Measurements from ENCODE around the gene SGPP1. TPM values are rescaled to one million over a fixed set of nuclear protein-coding genes. Genes with fewer than 3 reads are reported as not detected.
"Not testable (repeated sequence)": the region's sequence is repeated elsewhere in the genome, so short reads cannot be mapped to it uniquely, and the experiment has no call there.

Gene SGPP1
- total RNA-seq, 5 donors from 2014 or later (not counting 1 experiment from before 2014, with no cell fraction given): 11.4 to 15.1 (median 13.5) TPM

- H3K4me1 ChIP-seq (ENCODE audit: control insufficient read depth in 1 of 2, extremely low read depth in 1 of 2, insufficient read depth in 2 of 2, low read length in 2 of 2): peaks cover 2 to 7% of the 10 kb centered on the region in 2 experiments
- 100% methylated on average over 3 of the region's 8 CpGs for WGBS (ENCODE audit: insufficient coverage)
- no peak for DNase-seq
- no peaks in the 10 kb centered on the region for H3K27me3 ChIP-seq (replicated peaks in 1 of 2; ENCODE audit: control insufficient read depth in 2 of 2, extremely low read depth in 1 of 2, insufficient read depth in 2 of 2, low read length in 1 of 2)
- Mint-ChIP-seq H3K27ac (no peak overlapping the region), H3K4me3 (no peak overlapping the region), H3K4me1 (peaks cover 30 to 38% (median 37%) of the 10 kb centered on the region in 3 donors), H3K9me3 (no peaks in the 10 kb centered on the region), H3K27me3 (no peaks in the 10 kb centered on the region), H3K36me3 (peaks cover 11% of the 10 kb centered on the region)
- H3K36me3 ChIP-seq (ENCODE audit: control insufficient read depth in 2 of 2, extremely low read depth in 1 of 2, insufficient read depth in 1 of 2, low read length in 1 of 2): no peaks in the 10 kb centered on the region
- ChIA-PET POLR2A (no interaction called here), CTCF (interaction anchor here (0.7 kb wide), 3 partner anchors 12 to 1551 kb away, joined by 4 to 5 read pairs (median 4); no protein-coding TSS in a partner anchor)
- H3K9me3 ChIP-seq: no peaks in the 10 kb centered on the region
- no peak overlapping the region for H3K27ac ChIP-seq (ENCODE audit: low read length)
- no peak overlapping the region for H3K4me3 ChIP-seq (ENCODE audit: control insufficient read depth in 1 of 2, extremely low read depth in 1 of 2, low read length in 1 of 2)
- ATAC-seq (replicated peaks in 1 of 4): no peak
Observed at GRCh38 chr14:63707216-63707615, 20.6 kb downstream of the SGPP1 start.

- Histone ChIP-seq H3K9me3 (no peaks in the 10 kb centered on the region), H3K4me1 (ENCODE audit: control insufficient read depth in 1 of 2, extremely low read depth in 1 of 2, insufficient read depth in 2 of 2, low read length in 2 of 2) (peaks cover 4 to 9% of the 10 kb centered on the region in 2 experiments), H3K36me3 (ENCODE audit: control insufficient read depth in 2 of 2, extremely low read depth in 1 of 2, insufficient read depth in 1 of 2, low read length in 1 of 2) (no peaks in the 10 kb centered on the region), H3K27ac (ENCODE audit: low read length) (no peak overlapping the region), H3K4me3 (ENCODE audit: control insufficient read depth in 1 of 2, extremely low read depth in 1 of 2, low read length in 1 of 2) (no peak overlapping the region), H3K27me3 (replicated peaks in 1 of 2; ENCODE audit: control insufficient read depth in 2 of 2, extremely low read depth in 1 of 2, insufficient read depth in 2 of 2, low read length in 1 of 2) (no peaks in the 10 kb centered on the region)
- Mint-ChIP-seq H3K4me3 (no peak overlapping the region), H3K4me1 (peaks cover 40 to 42% (median 42%) of the 10 kb centered on the region in 3 donors), H3K27ac (peak overlapping the region in 1 of 2 donors; percentile 4), H3K27me3 (no peaks in the 10 kb centered on the region), H3K9me3 (no peaks in the 10 kb centered on the region), H3K36me3 (peaks cover 12% of the 10 kb centered on the region)
- WGBS (ENCODE audit: insufficient coverage): no CpG with 5 or more reads among the region's 4 CpGs
- no peak for ATAC-seq (replicated peaks in 1 of 4)
- ChIA-PET POLR2A (no interaction called here), CTCF (interaction anchor here in 1 of 2 donors (1.1 kb wide), 1 partner anchor 57 kb away, joined by 3 read pairs; no protein-coding TSS in a partner anchor)
- no peak for DNase-seq
Observed at GRCh38 chr14:63705561-63706070, 22.2 kb downstream of the SGPP1 start.

- H3K27ac Mint-ChIP-seq; H3K4me3 ChIP-seq (ENCODE audit: control insufficient read depth in 1 of 2, extremely low read depth in 1 of 2, low read length in 1 of 2); H3K9me3 Mint-ChIP-seq; H3K27ac ChIP-seq (ENCODE audit: low read length); H3K36me3 ChIP-seq (ENCODE audit: control insufficient read depth in 2 of 2, extremely low read depth in 1 of 2, insufficient read depth in 1 of 2, low read length in 1 of 2); DNase-seq; H3K4me1 ChIP-seq (ENCODE audit: control insufficient read depth in 1 of 2, extremely low read depth in 1 of 2, insufficient read depth in 2 of 2, low read length in 2 of 2); H3K27me3 ChIP-seq (replicated peaks in 1 of 2; ENCODE audit: control insufficient read depth in 2 of 2, extremely low read depth in 1 of 2, insufficient read depth in 2 of 2, low read length in 1 of 2); POLR2A ChIA-PET; ATAC-seq (replicated peaks in 1 of 4); H3K4me3 Mint-ChIP-seq; H3K27me3 Mint-ChIP-seq; H3K9me3 ChIP-seq: not testable (repeated sequence)
- 100% methylated on average over 4 of the region's 4 CpGs for WGBS (ENCODE audit: insufficient coverage)
- CTCF ChIA-PET: interaction anchor here in 1 of 2 donors (0.6 kb wide), 1 partner anchor 18 kb away, joined by 4 read pairs; no protein-coding TSS in a partner anchor
- Mint-ChIP-seq H3K36me3 (peaks cover 26% of the 10 kb centered on the region), H3K4me1 (peaks cover 41 to 49% (median 43%) of the 10 kb centered on the region in 3 donors)
Observed at GRCh38 chr14:63702530-63702929, 25.3 kb downstream of the SGPP1 start.

GRCh38 chr14:63701606-63702299, 26.1 kb downstream of the SGPP1 start:
- no CpG with 5 or more reads among the region's 2 CpGs for WGBS (ENCODE audit: insufficient coverage)
- ATAC-seq (replicated peaks in 1 of 4) (no peak), DNase-seq (no peak)
- Mint-ChIP-seq H3K9me3 (no peaks in the 10 kb centered on the region), H3K27ac (peak overlapping the region; percentile 11 to 44), H3K36me3 (peaks cover 33% of the 10 kb centered on the region), H3K27me3 (no peaks in the 10 kb centered on the region), H3K4me1 (peaks cover 47 to 57% (median 49%) of the 10 kb centered on the region in 3 donors), H3K4me3 (peak overlapping the region in 1 of 3 donors; percentile 33)
- H3K4me3 ChIP-seq (ENCODE audit: control insufficient read depth in 1 of 2, extremely low read depth in 1 of 2, low read length in 1 of 2): no peak overlapping the region
- no peak overlapping the region for H3K27ac ChIP-seq (ENCODE audit: low read length)
- POLR2A ChIA-PET: interaction anchor here in 1 of 2 donors (0.6 kb wide), 2 partner anchors 99 to 281 kb away, joined by 4 to 8 read pairs; no protein-coding TSS in a partner anchor
- peaks cover 0 to under 1% of the 10 kb centered on the region in 2 donors for H3K36me3 ChIP-seq (ENCODE audit: control insufficient read depth in 2 of 2, extremely low read depth in 1 of 2, insufficient read depth in 1 of 2, low read length in 1 of 2)
- H3K27me3 ChIP-seq (replicated peaks in 1 of 2; ENCODE audit: control insufficient read depth in 2 of 2, extremely low read depth in 1 of 2, insufficient read depth in 2 of 2, low read length in 1 of 2): no peaks in the 10 kb centered on the region
- peaks cover 2 to 4% of the 10 kb centered on the region in 2 experiments for H3K4me1 ChIP-seq (ENCODE audit: control insufficient read depth in 1 of 2, extremely low read depth in 1 of 2, insufficient read depth in 2 of 2, low read length in 2 of 2)
- CTCF ChIA-PET: interaction anchor here in 1 of 2 donors (0.6 kb wide), 2 partner anchors 18 to 158 kb away, joined by 4 read pairs; no protein-coding TSS in a partner anchor
- no peaks in the 10 kb centered on the region for H3K9me3 ChIP-seq

GRCh38 chr14:63692310-63693020, 35.4 kb downstream of the SGPP1 start:
- peaks cover 9 to 16% (median 12%) of the 10 kb centered on the region in 3 donors for H3K4me1 Mint-ChIP-seq
- H3K36me3 ChIP-seq (ENCODE audit: control insufficient read depth in 2 of 2, extremely low read depth in 1 of 2, insufficient read depth in 1 of 2, low read length in 1 of 2): peaks cover 7 to 15% of the 10 kb centered on the region in 2 donors
- H3K9me3 Mint-ChIP-seq: no peaks in the 10 kb centered on the region
- no peaks in the 10 kb centered on the region for H3K27me3 Mint-ChIP-seq
- H3K4me3 ChIP-seq (ENCODE audit: control insufficient read depth in 1 of 2, extremely low read depth in 1 of 2, low read length in 1 of 2): no peak overlapping the region
- peaks cover 33% of the 10 kb centered on the region for H3K36me3 Mint-ChIP-seq
- H3K4me1 ChIP-seq (ENCODE audit: control insufficient read depth in 1 of 2, extremely low read depth in 1 of 2, insufficient read depth in 2 of 2, low read length in 2 of 2): no peaks in the 10 kb centered on the region
- ATAC-seq (replicated peaks in 1 of 4): no peak
- CTCF ChIA-PET: interaction anchor here (0.6 to 1.1 kb wide), 2 partner anchors 42 to 65 kb away, joined by 4 to 11 read pairs; no protein-coding TSS in a partner anchor
- POLR2A ChIA-PET: no interaction called here
- DNase-seq: no peak
- no peaks in the 10 kb centered on the region for H3K9me3 ChIP-seq
- no peak overlapping the region for H3K4me3 Mint-ChIP-seq
- peak overlapping the region in 1 of 2 donors; percentile 31 for H3K27ac Mint-ChIP-seq
- H3K27me3 ChIP-seq (replicated peaks in 1 of 2; ENCODE audit: control insufficient read depth in 2 of 2, extremely low read depth in 1 of 2, insufficient read depth in 2 of 2, low read length in 1 of 2): no peaks in the 10 kb centered on the region
- no peak overlapping the region for H3K27ac ChIP-seq (ENCODE audit: low read length)
- WGBS (ENCODE audit: insufficient coverage): 100% methylated on average over 1 of the region's 5 CpGs

GRCh38 chr14:63689132-63689531, 38.7 kb downstream of the SGPP1 start:
- ATAC-seq (replicated peaks in 1 of 4) (no peak), DNase-seq (no peak)
- H3K27ac Mint-ChIP-seq: no peak overlapping the region
- no peaks in the 10 kb centered on the region for H3K27me3 ChIP-seq (replicated peaks in 1 of 2; ENCODE audit: control insufficient read depth in 2 of 2, extremely low read depth in 1 of 2, insufficient read depth in 2 of 2, low read length in 1 of 2)
- POLR2A ChIA-PET: interaction anchor here (0.6 to 1.0 kb wide), 3 partner anchors 49 to 614 kb away, joined by 3 read pairs; no protein-coding TSS in a partner anchor
- H3K4me1 ChIP-seq (ENCODE audit: control insufficient read depth in 1 of 2, extremely low read depth in 1 of 2, insufficient read depth in 2 of 2, low read length in 2 of 2): no peaks in the 10 kb centered on the region
- no peaks in the 10 kb centered on the region for H3K9me3 ChIP-seq
- no peaks in the 10 kb centered on the region for H3K9me3 Mint-ChIP-seq
- H3K4me3 Mint-ChIP-seq: no peak overlapping the region
- H3K4me3 ChIP-seq (ENCODE audit: control insufficient read depth in 1 of 2, extremely low read depth in 1 of 2, low read length in 1 of 2): no peak overlapping the region
- H3K27ac ChIP-seq (ENCODE audit: low read length): no peak overlapping the region
- peaks cover 0 to 6% (median 1%) of the 10 kb centered on the region in 3 donors for H3K4me1 Mint-ChIP-seq
- CTCF ChIA-PET: no interaction called here
- H3K36me3 Mint-ChIP-seq: peaks cover 29% of the 10 kb centered on the region
- H3K27me3 Mint-ChIP-seq: no peaks in the 10 kb centered on the region
- H3K36me3 ChIP-seq (ENCODE audit: control insufficient read depth in 2 of 2, extremely low read depth in 1 of 2, insufficient read depth in 1 of 2, low read length in 1 of 2): peaks cover 3 to 22% of the 10 kb centered on the region in 2 donors
- no CpG with 5 or more reads among the region's 3 CpGs for WGBS (ENCODE audit: insufficient coverage)
